ENCODE measurements around the gene ODC1. TPM values are rescaled to one million over a fixed set of nuclear protein-coding genes. Genes with fewer than 3 reads are reported as not detected.
A peak's percentile ranks its signal among the peaks of the same experiment; 100 is the strongest.

Gene ODC1
- total RNA-seq, 4 donors from 2014 or later = 16.5 to 76.6 (median 40.8) TPM

DNA sequence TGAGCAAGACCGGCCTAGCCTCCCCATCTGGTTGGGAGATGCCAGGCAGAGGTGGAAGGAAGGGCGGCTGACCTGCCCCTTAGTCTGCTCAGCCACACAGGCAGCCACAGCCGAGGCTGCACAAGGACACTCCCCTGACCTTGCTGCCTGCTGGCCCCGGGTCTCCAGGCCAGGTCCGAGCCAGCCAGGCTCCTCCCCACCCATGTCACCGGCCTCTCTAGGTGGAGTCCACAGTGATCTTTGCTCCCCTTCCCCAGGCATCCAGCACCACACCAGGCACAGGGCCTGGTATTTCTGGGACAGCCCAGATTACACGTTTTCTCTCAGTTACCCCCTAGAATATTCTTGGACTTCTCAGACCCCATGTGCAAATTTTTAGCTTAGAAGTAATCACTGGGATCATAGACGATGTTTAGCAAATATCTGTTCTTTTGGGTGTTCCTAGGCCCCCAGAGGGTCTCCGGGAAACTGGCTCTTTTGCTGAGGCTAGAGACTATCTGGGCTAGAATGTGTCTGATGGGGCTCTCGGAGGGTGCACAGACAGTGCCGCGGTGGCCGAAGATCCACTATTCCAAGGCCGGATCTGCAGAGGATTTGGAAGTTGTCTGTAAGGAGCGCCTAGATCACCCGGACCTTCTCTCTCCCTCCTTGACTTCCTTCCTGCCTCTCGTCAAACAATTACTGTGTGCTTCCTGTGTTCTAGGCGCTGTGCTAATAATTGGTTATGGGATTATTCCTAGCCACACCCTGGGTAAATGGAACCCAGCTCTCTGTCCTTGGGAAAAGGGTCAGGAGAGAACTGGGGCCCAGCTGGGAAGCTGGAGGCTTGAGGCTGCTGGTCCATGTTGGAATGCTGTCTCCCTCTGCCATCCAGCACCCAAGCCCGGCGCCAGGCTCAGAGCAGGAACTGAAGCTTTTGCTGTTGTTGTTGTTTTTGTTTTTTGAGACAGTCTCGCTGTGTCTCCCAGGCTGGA lies 46.9 kb downstream of the ODC1 start:
- WGBS = 83% methylated on average over 20 of the region's 21 CpGs
- Histone ChIP-seq H3K27ac (peak overlapping the region; percentile 11), H3K4me3 (no peak overlapping the region), H3K36me3 (no peaks in the 10 kb centered on the region), H3K4me1 (peaks cover 66% of the 10 kb centered on the region), H3K27me3 (no peaks in the 10 kb centered on the region), H3K9me3 (no peaks in the 10 kb centered on the region)
- no peak for DNase-seq (ENCODE audit: low spot score in 2 of 2)
- TF ChIP-seq POLR2A (IDR thresholded peaks at IDR 0.05) = no peak
- no peak for TF ChIP-seq EP300 (IDR thresholded peaks at IDR 0.05)
- no peak for TF ChIP-seq POLR2AphosphoS5 (IDR thresholded peaks at IDR 0.05)
- TF ChIP-seq, protein P1, sequence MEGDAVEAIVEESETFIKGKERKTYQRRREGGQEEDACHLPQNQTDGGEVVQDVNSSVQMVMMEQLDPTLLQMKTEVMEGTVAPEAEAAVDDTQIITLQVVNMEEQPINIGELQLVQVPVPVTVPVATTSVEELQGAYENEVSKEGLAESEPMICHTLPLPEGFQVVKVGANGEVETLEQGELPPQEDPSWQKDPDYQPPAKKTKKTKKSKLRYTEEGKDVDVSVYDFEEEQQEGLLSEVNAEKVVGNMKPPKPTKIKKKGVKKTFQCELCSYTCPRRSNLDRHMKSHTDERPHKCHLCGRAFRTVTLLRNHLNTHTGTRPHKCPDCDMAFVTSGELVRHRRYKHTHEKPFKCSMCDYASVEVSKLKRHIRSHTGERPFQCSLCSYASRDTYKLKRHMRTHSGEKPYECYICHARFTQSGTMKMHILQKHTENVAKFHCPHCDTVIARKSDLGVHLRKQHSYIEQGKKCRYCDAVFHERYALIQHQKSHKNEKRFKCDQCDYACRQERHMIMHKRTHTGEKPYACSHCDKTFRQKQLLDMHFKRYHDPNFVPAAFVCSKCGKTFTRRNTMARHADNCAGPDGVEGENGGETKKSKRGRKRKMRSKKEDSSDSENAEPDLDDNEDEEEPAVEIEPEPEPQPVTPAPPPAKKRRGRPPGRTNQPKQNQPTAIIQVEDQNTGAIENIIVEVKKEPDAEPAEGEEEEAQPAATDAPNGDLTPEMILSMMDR (IDR thresholded peaks at IDR 0.05) = no peak

DNA sequence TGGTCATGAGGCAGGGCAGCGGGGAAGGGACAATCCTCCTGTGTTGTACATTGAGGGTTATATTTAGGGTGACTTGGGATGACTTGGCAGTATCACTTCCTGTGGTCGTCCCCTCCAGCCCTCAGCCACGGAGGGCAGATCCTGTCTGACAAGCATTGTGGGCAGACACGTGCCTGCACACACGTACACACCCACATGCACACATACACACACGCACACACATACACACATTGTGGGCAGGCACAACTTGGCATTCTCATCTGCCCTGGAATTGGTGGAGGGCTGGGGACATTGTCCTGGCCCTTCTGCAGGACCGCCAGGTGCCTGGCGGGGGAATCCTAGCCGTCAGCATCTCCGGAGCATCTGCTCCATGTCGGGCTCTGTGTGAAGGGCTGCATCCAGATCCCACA lies 47.6 kb downstream of the ODC1 start:
- 41% methylated on average over 2 of the region's 11 CpGs for WGBS
- H3K4me3 ChIP-seq = no peak overlapping the region
- no peaks in the 10 kb centered on the region for H3K9me3 ChIP-seq
- TF ChIP-seq EP300 (IDR thresholded peaks at IDR 0.05) (no peak), POLR2A (IDR thresholded peaks at IDR 0.05) (no peak), POLR2AphosphoS5 (IDR thresholded peaks at IDR 0.05) (no peak)
- TF ChIP-seq, protein P1 (IDR thresholded peaks at IDR 0.05) = no peak
- peaks cover 62% of the 10 kb centered on the region for H3K4me1 ChIP-seq
- H3K27me3 ChIP-seq = no peaks in the 10 kb centered on the region
- no peaks in the 10 kb centered on the region for H3K36me3 ChIP-seq
- no peak for DNase-seq (ENCODE audit: low spot score in 2 of 2)
- peak overlapping the region; percentile 8 for H3K27ac ChIP-seq

DNA sequence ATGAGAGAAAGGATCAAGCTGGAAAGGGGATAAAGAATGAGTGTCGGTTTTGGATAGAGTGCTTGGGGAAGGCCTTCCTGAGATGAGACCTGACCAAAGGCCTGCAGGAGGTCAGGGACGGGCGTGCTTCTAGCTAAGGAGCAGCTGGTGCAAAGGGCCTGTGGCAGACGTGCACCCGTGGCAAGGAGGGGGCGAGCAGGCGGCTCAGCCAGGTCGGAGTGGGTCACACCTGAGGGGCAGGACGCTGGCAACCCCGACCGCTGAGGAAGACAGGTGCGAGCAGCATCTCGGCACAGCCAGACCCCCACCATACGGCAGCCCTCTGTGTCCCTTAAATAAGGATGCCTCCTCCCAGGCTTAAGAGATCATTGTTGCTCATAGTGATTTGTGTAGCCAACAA lies 48.1 kb downstream of the ODC1 start:
- TF ChIP-seq, protein P1 (IDR thresholded peaks at IDR 0.05) = no peak
- TF ChIP-seq POLR2AphosphoS5 (IDR thresholded peaks at IDR 0.05) = no peak
- no peak for TF ChIP-seq POLR2A (IDR thresholded peaks at IDR 0.05)
- no peak for TF ChIP-seq EP300 (IDR thresholded peaks at IDR 0.05)
- Histone ChIP-seq H3K27me3 (no peaks in the 10 kb centered on the region), H3K4me1 (peaks cover 56% of the 10 kb centered on the region), H3K36me3 (no peaks in the 10 kb centered on the region), H3K4me3 (no peak overlapping the region), H3K9me3 (no peaks in the 10 kb centered on the region), H3K27ac (no peak overlapping the region)
- DNase-seq (ENCODE audit: low spot score in 2 of 2) = no peak
- WGBS = 95% methylated on average over 12 of the region's 14 CpGs

DNA sequence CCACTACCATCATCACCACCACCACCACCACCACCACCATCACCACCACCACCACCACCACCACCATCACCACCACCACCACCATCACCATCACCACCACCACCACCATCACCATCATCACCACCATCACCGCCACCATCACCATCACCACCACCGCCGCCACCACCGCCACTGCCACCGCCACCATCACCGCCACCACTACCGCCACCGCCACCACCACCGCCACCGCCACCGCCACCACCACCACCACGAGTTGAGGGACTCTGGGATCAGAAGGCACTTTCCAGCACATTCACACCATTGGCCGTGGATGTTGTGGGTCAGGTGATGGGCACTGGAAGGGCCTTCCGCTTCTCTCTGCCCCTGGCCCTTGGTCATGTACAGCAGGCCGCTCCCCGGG lies 48.8 kb downstream of the ODC1 start:
- no peaks in the 10 kb centered on the region for H3K27me3 ChIP-seq
- no peak overlapping the region for H3K4me3 ChIP-seq
- H3K36me3 ChIP-seq = no peaks in the 10 kb centered on the region
- DNase-seq (ENCODE audit: low spot score in 2 of 2) = no peak
- H3K4me1 ChIP-seq = peaks cover 50% of the 10 kb centered on the region
- no peaks in the 10 kb centered on the region for H3K9me3 ChIP-seq
- TF ChIP-seq, protein P1 (IDR thresholded peaks at IDR 0.05) = no peak
- 85% methylated on average over 16 of the region's 16 CpGs for WGBS
- H3K27ac ChIP-seq = no peak overlapping the region

DNA sequence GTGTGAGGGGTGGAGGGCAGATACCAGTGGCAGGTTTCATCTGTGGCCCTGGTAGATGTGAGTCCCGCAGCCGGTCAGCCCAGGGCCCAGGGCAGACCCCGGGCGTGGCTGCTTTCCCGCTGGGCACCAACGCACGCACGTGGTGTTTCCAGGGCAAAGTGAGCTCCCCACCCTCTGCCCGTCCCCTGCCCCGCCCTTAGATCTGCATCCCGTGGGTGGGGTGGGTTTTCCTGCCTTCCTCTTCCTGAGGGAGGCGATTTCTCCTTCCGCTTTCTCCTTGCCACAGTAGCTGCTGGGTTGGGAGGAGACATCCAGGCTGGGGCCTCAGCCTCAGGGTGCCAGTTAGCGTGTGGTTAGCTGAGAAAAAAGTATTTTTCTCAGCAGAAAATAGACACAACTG lies 49.6 kb downstream of the ODC1 start:
- no peak overlapping the region for H3K4me3 ChIP-seq
- no peak for TF ChIP-seq POLR2AphosphoS5 (IDR thresholded peaks at IDR 0.05)
- H3K9me3 ChIP-seq = no peaks in the 10 kb centered on the region
- no peaks in the 10 kb centered on the region for H3K36me3 ChIP-seq
- no peaks in the 10 kb centered on the region for H3K27me3 ChIP-seq
- peaks cover 44% of the 10 kb centered on the region for H3K4me1 ChIP-seq
- 75% methylated on average over 11 of the region's 14 CpGs for WGBS
- DNase-seq (ENCODE audit: low spot score in 2 of 2) = no peak
- no peak overlapping the region for H3K27ac ChIP-seq
